ENCODE data around the gene C3orf70.
"Not testable (repeated sequence)": the region's sequence is repeated elsewhere in the genome, so short reads cannot be mapped to it uniquely, and the experiment has no call there.

The C3orf70 gene

GRCh38 chr3:185151101-185151963 lies 1.5 kb downstream of the C3orf70 start:
- no peak for DNase-seq

GRCh38 chr3:185150561-185150960 lies 2.3 kb downstream of the C3orf70 start:
- no peak for DNase-seq

GRCh38 chr3:185149591-185149990 lies 3.3 kb downstream of the C3orf70 start:
- DNase-seq: no peak

- no peak for DNase-seq
Measured at GRCh38 chr3:185145511-185145910, 7.3 kb downstream of the C3orf70 start.

- no peak for DNase-seq
Measured at GRCh38 chr3:185144784-185145183, 8.1 kb downstream of the C3orf70 start.

GRCh38 chr3:185137821-185138220 lies 15.0 kb downstream of the C3orf70 start:
- DNase-seq: no peak

- no peak for DNase-seq
Measured at GRCh38 chr3:185134509-185134908, 18.4 kb downstream of the C3orf70 start.

- no peak for DNase-seq
Measured at GRCh38 chr3:185131602-185132256, 21.1 kb downstream of the C3orf70 start.

GRCh38 chr3:185129083-185129482 lies 23.8 kb downstream of the C3orf70 start:
- no peak for DNase-seq

- no peak for DNase-seq
Measured at GRCh38 chr3:185126201-185126600, 26.7 kb downstream of the C3orf70 start.

- DNase-seq: no peak
Measured at GRCh38 chr3:185120126-185120525, 32.7 kb downstream of the C3orf70 start.

GRCh38 chr3:185115371-185115770 lies 37.5 kb downstream of the C3orf70 start:
- DNase-seq: no peak

GRCh38 chr3:185114756-185115155 lies 38.1 kb downstream of the C3orf70 start:
- DNase-seq: no peak

- no peak for DNase-seq
Measured at GRCh38 chr3:185112186-185112585, 40.7 kb downstream of the C3orf70 start.

- not testable (repeated sequence) for DNase-seq
Measured at GRCh38 chr3:185109012-185109411, 43.8 kb downstream of the C3orf70 start.

- DNase-seq: not testable (repeated sequence)
Measured at GRCh38 chr3:185106256-185106890, 46.5 kb downstream of the C3orf70 start.

- no peak for DNase-seq
Measured at GRCh38 chr3:185103359-185104127, 49.3 kb downstream of the C3orf70 start.

GRCh38 chr3:185094697-185095096 lies 58.2 kb downstream of the C3orf70 start:
- no peak for DNase-seq

GRCh38 chr3:185093116-185093515 lies 59.7 kb downstream of the C3orf70 start:
- no peak for DNase-seq

GRCh38 chr3:185090811-185091210 lies 62.0 kb downstream of the C3orf70 start:
- no peak for DNase-seq

GRCh38 chr3:185089751-185090150 lies 63.1 kb downstream of the C3orf70 start:
- DNase-seq: no peak

- no peak for DNase-seq
Measured at GRCh38 chr3:185089343-185089742, 63.5 kb downstream of the C3orf70 start.

- DNase-seq: no peak
Measured at GRCh38 chr3:185087419-185087818, 65.4 kb downstream of the C3orf70 start.

All from KG1 (cell line).